ENCODE data around the gene SERINC1. TPM values are rescaled to one million over a fixed set of nuclear protein-coding genes. Genes with fewer than 3 reads are reported as not detected.

SERINC1 gene
- total and polyA plus RNA-seq, 12 donors = 68.0 to 455 (median 260) TPM

- Histone ChIP-seq H3K27me3 (no peaks in the 10 kb centered on the region), H3K4me3 (peak within 1 kb of the TSS; percentile 82 to 100 (median 91)), H3K4me1 (replicated peaks in 1 of 2) (peaks cover 14 to 52% of the 10 kb centered on the region in 2 donors), H3K36me3 (replicated peaks in 1 of 2) (no peaks in the 10 kb centered on the region), H3K9me3 (replicated peaks in 1 of 3) (no peaks in the 10 kb centered on the region), H3K27ac (peak within 1 kb of the TSS; percentile 43 to 95 (median 85))
- WGBS, 4 donors = 0 to 1% (median 0%) methylated on average over 9 to 82 of the region's 82 CpGs
- intact Hi-C loops (cut with DNase I) = no loop called here
- TF ChIP-seq CTCF (IDR thresholded peaks at IDR 0.05) (peak in 1 of 6 experiments; percentile 5), POLR2A (IDR thresholded peaks at IDR 0.05) (peak; percentile 33 to 83)
- peak; percentile 94 to 99 (median 98) for DNase-seq
Observed at GRCh38 chr6:122399348-122400120, 72.1 kb downstream of the SERINC1 start, which contains the start of gene HSF2. TSS of gene HSF2 (plus strand) at chr6:122399652. CDS start at chr6:122399738, 86 bp downstream.

- H3K4me3 ChIP-seq = no peak overlapping the region
- DNase-seq = no peak
- TF ChIP-seq CTCF (IDR thresholded peaks at IDR 0.05) = no peak
- TF ChIP-seq POLR2A (IDR thresholded peaks at IDR 0.05) = no peak
- peaks cover 19 to 54% of the 10 kb centered on the region in 2 donors for H3K4me1 ChIP-seq (replicated peaks in 1 of 2)
- H3K36me3 ChIP-seq (replicated peaks in 1 of 2) = no peaks in the 10 kb centered on the region
- H3K27me3 ChIP-seq = no peaks in the 10 kb centered on the region
- intact Hi-C loops (cut with DNase I) = no loop called here
- H3K27ac ChIP-seq = peak overlapping the region in 3 of 5 donors; percentile 54 to 85 (median 85)
- H3K9me3 ChIP-seq (replicated peaks in 1 of 3) = no peaks in the 10 kb centered on the region
- 0 to 1% (median 0%) methylated on average over 2 of the region's 2 CpGs for WGBS, 4 donors
Observed at GRCh38 chr6:122399055-122399347, 72.6 kb downstream of the SERINC1 start.

GRCh38 chr6:122394016-122394415 lies 77.6 kb downstream of the SERINC1 start:
- 34 to 43% (median 37%) methylated on average over 5 of the region's 5 CpGs for WGBS, 4 donors
- no peak for TF ChIP-seq POLR2A (IDR thresholded peaks at IDR 0.05)
- TF ChIP-seq CTCF (IDR thresholded peaks at IDR 0.05) = no peak
- H3K4me1 ChIP-seq (replicated peaks in 1 of 2) = peaks cover 10 to 36% of the 10 kb centered on the region in 2 donors
- no peaks in the 10 kb centered on the region for H3K36me3 ChIP-seq (replicated peaks in 1 of 2)
- DNase-seq = peak in 6 of 7 donors; percentile 34 to 63 (median 46)
- H3K27ac ChIP-seq = peak overlapping the region in 4 of 5 donors; percentile 4 to 71 (median 41)
- H3K27me3 ChIP-seq = no peaks in the 10 kb centered on the region
- H3K4me3 ChIP-seq = no peak overlapping the region
- intact Hi-C loops (cut with DNase I) = no loop called here
- no peaks in the 10 kb centered on the region for H3K9me3 ChIP-seq (replicated peaks in 1 of 3)

DNA sequence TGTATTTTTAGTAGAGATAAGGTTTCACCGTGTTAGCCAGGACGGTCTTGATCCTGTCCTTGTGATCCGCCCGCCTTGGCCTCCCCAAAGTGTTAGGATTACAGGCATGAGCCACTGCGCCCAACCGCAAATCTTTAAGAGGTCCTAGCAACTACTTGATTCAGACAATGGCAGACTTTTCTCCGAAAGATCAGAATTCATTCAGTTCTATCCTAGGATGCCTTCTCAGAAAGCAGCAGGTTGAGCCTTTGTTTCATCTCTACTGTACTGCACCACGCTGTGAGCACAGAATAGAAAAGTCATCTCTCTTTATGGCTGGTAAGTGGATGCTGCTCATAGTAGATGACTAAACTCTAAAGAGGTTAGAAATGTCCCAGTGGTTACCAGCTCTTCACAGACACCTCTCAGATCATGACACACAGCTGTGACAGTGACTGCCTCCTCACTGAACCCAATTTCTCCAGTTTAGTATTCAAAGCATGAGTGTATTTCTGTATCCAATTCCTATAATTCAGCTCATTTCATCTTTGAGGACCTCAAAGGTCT lies 78.2 kb downstream of the SERINC1 start:
- no peaks in the 10 kb centered on the region for H3K36me3 ChIP-seq (replicated peaks in 1 of 2)
- TF ChIP-seq POLR2A (IDR thresholded peaks at IDR 0.05) (no peak), CTCF (IDR thresholded peaks at IDR 0.05) (no peak)
- peak overlapping the region in 2 of 5 donors; percentile 61 to 71 for H3K27ac ChIP-seq
- H3K4me1 ChIP-seq (replicated peaks in 1 of 2) = peaks cover 10 to 30% of the 10 kb centered on the region in 2 donors
- no peaks in the 10 kb centered on the region for H3K27me3 ChIP-seq
- WGBS, 4 donors = 62 to 79% (median 65%) methylated on average over 8 of the region's 8 CpGs
- H3K9me3 ChIP-seq (replicated peaks in 1 of 3) = no peaks in the 10 kb centered on the region
- no peak overlapping the region for H3K4me3 ChIP-seq
- no peak for DNase-seq
- intact Hi-C loops (cut with DNase I) = no loop called here

Small RNA genes lying within 50 kb of the gene (small RNA-seq; reads per million reads assigned to genes)
- 0 reads per million in 2 donors for gene Z99129.1

Other genes with a start within 250 kb of the SERINC1 start
- gene HSF2, start 72.2 kb downstream of the SERINC1 start, total RNA-seq = 10 to 100 TPM; 15.0 to 64.4 (median 20.2) TPM
- gene HSF2, start 72.2 kb downstream of the SERINC1 start, polyA plus RNA-seq = 10 to 100 TPM; 14.6 to 41.8 (median 16.5) TPM
- 1 to 10 TPM in 8 of 9 donors, under 1 TPM in 1; 0.48 to 6.2 (median 2.1) TPM for gene PKIB, start 138.6 kb upstream of the SERINC1 start, total RNA-seq
- 1 to 10 TPM; 2.4 to 4.3 (median 2.7) TPM for gene PKIB, start 138.6 kb upstream of the SERINC1 start, polyA plus RNA-seq

All from adrenal gland (tissue), 12 donors.